GM12878 (cell line): ENCODE data around the gene SERPINA4.

Source experiments
- CTCF ChIP-seq, 3 experiments: IDR thresholded peaks in 2 of 3; conservative IDR thresholded peaks in 1 of 3; 2 replicates each; pipeline ENCODE4 v1.5.1; 2011; ENCODE audit warnings: low read depth in 3 of 3, low read length in 3 of 3, mild to moderate bottlenecking in 3 of 3, control low read depth in 2 of 3, moderate library complexity in 2 of 3, inconsistent platforms in 1 of 3, mixed read lengths in 1 of 3; ENCODE audit not compliant: control insufficient read depth in 2 of 3, insufficient read depth in 1 of 3; ENCODE audit errors: extremely low read depth in 1 of 3
- FOXK2 ChIP-seq: fragments of 450-650 bp; IDR thresholded peaks from 2 replicates; pipeline ENCODE4 v1.6.1; 2017; ENCODE audit warnings: mild to moderate bottlenecking, moderate library complexity
- HSF1 ChIP-seq: fragments of 150-350 bp; IDR thresholded peaks from 2 replicates; pipeline ENCODE4 v1.6.1; 2014; ENCODE audit warnings: mild to moderate bottlenecking, low read depth, low read length
- MAX ChIP-seq: IDR thresholded peaks from 2 replicates; pipeline ENCODE4 v1.6.1; 2012; ENCODE audit warnings: low read depth, low read length, improper control_type of control experiment
- SPI1 ChIP-seq: IDR thresholded peaks from 2 replicates; pipeline ENCODE4 v1.6.1; 2011; ENCODE audit warnings: low read depth, mild to moderate bottlenecking, low read length, moderate library complexity, borderline replicate concordance; ENCODE audit not compliant: insufficient read depth
- TF ChIP-seq, protein P1 (sequence below): IDR thresholded peaks from 2 replicates; pipeline ENCODE4 v1.6.1; 2012; ENCODE audit warnings: mild to moderate bottlenecking, low read depth, low read length

DNA sequence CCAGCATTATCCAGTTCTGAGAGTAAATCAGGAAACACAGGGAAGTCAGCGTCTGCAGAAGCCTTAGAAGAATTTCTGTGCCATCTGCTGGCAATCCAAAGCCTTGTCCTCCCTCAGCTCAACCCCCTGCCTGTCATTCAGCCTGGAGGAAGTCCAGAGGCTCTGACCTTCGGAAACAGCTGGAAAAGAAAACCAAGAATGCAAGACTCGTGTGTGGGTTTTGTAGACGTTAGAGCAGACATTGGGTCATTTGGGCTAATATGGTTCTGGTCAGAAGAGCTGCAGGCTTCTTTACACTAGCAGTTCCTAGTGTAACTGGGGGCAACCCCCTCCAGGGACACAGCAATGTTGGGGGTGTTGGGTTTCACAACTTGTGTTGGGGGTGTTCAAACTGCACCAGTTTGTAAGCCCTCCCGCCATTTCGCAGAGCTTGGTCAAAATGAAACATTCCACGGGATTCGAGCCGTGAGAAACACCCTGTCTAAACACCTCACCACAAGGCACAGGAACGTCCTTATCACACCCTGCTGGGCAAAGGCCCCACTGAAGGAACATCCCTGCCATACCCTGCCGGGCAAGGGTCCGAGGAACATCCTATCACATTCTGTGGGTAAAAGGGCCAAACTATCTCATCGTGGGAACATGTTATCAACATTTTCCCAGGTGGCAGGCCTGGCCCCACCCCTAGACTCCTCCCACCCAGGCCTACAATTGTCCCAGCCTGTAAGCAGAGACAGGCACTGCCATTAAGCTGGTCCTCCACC lies 21.0 kb upstream of the SERPINA4 start:
- TF ChIP-seq CTCF (IDR thresholded peaks at IDR 0.05 in 2 of 3, conservative IDR thresholded peaks at IDR 0.05 in 1 of 3; ENCODE audit: control insufficient read depth in 2 of 3, extremely low read depth in 1 of 3, insufficient read depth in 1 of 3, low read depth in 3 of 3, low read length in 3 of 3) (no peak; a peak in 1 of 6 replicates), MAX (no peak), SPI1 (no peak), HSF1 (no peak), FOXK2 (no peak)
- TF ChIP-seq, protein P1, sequence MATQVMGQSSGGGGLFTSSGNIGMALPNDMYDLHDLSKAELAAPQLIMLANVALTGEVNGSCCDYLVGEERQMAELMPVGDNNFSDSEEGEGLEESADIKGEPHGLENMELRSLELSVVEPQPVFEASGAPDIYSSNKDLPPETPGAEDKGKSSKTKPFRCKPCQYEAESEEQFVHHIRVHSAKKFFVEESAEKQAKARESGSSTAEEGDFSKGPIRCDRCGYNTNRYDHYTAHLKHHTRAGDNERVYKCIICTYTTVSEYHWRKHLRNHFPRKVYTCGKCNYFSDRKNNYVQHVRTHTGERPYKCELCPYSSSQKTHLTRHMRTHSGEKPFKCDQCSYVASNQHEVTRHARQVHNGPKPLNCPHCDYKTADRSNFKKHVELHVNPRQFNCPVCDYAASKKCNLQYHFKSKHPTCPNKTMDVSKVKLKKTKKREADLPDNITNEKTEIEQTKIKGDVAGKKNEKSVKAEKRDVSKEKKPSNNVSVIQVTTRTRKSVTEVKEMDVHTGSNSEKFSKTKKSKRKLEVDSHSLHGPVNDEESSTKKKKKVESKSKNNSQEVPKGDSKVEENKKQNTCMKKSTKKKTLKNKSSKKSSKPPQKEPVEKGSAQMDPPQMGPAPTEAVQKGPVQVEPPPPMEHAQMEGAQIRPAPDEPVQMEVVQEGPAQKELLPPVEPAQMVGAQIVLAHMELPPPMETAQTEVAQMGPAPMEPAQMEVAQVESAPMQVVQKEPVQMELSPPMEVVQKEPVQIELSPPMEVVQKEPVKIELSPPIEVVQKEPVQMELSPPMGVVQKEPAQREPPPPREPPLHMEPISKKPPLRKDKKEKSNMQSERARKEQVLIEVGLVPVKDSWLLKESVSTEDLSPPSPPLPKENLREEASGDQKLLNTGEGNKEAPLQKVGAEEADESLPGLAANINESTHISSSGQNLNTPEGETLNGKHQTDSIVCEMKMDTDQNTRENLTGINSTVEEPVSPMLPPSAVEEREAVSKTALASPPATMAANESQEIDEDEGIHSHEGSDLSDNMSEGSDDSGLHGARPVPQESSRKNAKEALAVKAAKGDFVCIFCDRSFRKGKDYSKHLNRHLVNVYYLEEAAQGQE, result no peak
